GM18909 (cell line): Measurements from ENCODE around the gene KIF13A.
"Not testable (repeated sequence)": the region's sequence is repeated elsewhere in the genome, so short reads cannot be mapped to it uniquely, and the experiment has no call there.

ENCODE experiments used
- ATAC-seq: cut with Tn5 transposase; IDR thresholded peaks from one replicate; pipeline ENCODE4 v1.9.1; 2021; ENCODE audit warnings: mild to moderate bottlenecking; ENCODE audit not compliant: unreplicated experiment, poor library complexity

KIF13A gene

DNA sequence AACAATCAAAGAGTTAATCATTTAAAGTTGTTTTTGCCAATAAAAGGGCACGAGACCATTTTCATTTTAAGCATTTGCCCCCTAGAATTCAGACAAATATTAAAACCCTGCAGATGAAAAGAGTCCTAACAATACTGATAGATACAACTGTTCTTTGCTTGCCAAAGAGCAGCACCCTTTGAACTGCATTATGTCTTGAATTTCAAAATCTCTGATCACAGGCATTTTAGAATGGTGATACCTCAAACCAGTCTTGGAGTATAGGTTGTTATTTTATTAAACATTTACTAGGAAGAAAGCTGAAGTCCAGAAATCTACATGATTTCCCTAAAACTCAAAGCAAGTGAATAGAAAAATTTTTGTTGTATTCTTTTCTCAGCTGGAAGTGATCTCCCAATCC lies 108.7 kb downstream of the KIF13A start:
- ATAC-seq, result no peak

DNA sequence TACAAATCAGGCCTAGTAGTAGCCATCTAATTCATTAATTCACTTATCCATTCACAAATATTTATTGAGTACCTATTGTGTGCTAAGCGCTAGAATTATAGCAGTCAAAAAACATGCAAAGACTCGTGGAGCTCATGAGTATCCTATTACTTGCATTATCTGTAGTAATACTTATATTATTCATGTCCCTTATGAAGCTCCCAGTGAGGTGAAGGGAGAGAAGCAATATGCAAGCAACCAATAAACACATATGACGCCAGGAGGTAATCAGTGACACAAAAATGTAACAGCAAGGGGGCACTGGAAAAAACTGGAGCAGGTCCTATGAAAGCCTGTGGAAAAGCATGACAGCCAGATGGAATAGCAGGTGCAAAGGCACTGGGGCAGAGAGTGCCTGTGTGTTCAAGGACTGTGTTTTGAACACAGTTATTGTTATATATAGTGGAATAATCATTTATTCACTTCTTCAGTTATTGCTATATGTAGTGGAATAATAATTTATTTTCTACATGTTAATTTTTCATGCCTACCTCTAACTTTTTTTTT lies 109.5 kb downstream of the KIF13A start:
- ATAC-seq, result no peak

DNA sequence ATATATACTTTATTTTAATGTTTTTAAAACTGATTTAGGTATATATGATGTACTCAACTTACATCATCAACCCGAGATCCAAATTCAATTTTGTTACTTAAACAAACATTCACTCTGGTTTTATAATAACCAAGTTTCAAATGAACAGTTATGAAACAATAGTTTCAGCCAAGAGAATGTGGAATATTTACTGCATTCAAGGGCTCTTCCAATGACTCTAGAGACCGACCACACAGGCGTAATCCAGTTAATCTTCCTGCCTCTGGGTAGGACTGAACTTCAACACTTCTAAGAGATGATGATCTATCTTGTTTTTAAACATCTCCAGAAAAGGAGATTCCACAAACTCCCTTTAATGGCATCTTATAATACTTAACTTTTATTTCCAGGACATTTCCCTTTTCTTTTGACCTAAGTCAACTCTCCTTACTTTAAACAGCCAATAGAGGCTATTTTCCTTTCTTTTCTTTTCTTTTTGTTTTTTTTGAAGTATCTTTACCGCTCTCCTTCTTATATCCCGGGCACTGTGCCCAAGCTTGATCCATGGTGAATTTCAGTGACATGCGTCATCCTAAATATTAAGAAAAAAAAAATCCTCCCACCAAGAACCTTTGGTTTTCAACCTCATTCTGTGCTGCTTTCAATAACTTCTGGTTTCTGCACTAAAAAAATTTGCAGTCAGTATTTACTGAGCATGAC lies 110.1 kb downstream of the KIF13A start:
- ATAC-seq, result no peak

DNA sequence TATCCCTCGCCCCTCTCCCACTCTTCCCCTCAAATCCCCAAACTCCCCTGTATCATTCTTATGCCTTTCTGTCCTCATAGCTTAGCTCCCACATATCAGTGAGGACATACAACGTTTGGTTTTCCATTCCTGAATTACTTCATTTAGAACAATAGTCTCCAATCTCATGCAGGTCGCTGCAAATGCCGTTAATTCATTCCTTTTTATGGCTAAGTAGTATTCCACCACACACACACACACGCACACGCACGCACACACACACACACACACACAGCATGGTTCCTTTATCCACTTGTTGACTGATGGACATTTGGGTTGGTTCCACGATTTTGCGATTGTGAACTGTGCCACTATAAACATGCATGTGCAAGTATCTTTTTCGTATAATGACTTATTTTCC lies 112.7 kb downstream of the KIF13A start:
- ATAC-seq, result no peak

DNA sequence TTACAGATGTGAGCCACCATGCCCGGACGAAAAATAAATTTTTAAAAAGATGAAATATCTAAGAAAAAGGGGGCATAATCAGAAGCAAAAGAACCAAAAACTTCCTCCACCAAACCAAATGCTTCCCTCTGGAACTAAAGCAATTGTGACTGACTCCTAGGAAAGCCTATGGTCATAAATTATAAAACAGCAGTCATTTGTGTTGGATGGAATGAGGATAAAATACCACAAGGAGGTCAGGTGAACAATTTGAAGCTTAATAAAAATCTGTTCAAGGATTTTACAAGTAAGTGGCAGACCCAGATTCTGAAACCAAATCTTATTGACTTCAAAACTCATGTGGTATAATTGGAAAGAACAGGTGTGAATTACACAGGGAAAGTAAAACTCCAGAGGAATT lies 114.5 kb downstream of the KIF13A start:
- ATAC-seq, result no peak

DNA sequence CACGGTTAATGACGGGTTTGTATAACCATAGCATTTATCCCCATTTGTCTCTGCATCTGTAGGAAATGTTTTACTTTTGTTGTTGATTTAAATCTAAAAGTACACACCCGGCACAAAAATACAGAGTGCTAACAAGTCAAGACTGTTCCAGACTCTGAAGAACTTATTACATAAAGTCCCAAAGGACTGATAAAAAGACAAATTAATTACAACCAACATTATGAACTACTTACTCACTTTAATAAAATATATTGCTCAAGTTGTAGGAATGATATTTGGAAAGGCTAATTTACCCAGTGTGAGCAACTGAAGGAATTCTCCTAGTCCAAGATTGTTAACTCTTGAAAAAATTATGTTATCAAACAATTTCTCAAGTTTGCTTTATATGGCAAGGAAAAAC lies 115.6 kb downstream of the KIF13A start:
- ATAC-seq, result no peak

DNA sequence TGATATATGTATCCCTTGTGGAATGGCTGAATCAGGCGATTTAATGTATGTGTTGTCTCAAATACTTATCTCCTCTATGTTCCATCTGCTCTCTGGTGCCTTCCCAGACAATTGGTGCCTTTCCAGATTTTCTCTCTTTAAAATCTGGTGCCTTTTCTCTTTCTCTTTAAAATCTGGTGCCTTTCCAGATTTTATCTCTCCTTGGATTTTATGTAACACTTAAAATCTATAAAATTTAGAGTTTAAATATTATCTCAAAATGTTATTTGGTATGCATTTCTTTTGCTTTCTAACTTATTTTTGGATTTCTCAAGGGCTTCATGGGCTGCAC lies 116.3 kb downstream of the KIF13A start:
- ATAC-seq, result no peak

DNA sequence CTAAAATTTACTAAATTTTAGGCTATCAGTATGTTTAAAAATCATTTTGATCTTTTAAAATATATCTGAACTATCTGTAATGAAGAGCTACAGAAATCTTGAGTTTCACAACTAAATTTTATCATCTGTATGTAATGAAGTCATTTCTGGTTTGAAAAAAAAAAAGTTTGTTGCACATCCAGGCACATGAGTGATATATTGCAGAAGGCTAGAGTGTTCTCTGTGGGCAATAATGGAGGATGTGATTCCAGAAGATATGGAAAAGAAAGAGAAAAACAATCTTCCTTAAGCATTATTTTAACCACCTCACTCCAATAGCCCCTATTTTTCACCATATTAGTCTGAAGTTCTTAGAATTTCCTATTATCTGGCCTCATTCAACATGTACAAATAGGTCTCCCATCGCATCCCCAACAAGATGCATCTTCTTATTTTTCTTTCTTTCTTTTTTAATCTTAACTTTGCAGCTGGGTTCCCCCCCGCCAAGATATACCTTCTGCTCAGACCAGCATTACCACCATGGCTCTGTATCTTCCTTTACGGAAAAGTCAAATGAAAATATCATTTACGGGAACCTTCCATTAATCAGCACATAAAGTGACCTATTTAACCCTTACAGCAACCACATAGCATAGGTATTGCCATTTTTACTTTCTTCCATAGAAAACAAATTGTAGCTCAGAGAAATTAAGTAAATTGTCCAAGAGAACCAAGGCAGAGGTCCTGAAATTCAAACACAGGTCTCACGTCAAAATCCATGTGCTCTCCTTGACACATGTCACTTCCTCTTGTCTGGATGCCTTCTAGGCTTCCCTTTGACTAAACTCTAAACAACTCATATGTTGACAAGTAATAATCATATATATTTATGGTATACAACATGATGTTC lies 116.9 kb downstream of the KIF13A start:
- no peak for ATAC-seq

DNA sequence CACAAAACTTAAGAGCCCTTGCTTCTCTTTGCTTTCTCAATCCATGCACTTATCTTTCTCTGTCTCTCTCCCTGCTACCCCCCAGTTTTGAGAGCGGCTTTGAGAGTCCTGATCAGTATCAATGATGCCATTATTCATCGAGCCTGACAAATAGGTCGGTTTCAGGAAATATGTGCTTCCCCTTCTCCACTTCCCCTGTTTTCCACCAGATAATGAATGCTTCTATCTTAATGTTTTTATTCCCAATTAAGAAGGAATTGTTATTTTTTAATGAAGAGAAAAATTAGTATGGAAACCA lies 117.7 kb downstream of the KIF13A start:
- no peak for ATAC-seq

DNA sequence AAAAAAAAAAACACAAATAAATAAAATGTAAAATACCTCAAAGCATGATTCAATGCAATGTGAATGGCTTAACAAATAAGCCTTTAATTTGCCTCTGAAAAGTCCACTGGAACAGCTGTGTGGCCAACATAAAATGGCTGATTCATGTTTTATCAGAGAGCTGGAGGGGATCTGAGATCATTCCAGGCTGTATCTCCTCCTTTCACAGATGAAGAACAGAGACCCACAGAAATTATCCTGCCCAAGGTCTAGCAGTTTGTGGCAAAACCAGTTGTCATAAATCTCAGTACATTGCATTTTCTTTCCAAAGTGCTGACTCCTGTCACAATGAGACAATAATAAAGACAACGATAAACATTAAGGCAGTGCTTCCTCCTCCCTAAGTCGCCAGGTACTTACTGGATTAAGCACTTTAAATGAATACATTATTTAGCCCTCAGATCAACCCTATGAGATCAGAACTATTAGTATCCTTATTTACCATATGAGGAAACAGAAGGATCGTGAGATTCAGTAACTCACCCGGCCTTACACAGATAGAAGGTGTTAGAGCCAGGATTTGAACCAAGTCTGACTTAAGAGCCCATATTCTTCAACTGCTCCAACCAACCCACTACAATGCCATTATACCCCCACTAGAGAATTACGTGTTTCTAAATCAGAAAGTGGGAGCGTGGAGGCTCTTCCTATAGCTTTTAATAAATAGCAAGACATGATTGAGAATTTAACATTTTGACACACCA lies 118.3 kb downstream of the KIF13A start:
- no peak for ATAC-seq

DNA sequence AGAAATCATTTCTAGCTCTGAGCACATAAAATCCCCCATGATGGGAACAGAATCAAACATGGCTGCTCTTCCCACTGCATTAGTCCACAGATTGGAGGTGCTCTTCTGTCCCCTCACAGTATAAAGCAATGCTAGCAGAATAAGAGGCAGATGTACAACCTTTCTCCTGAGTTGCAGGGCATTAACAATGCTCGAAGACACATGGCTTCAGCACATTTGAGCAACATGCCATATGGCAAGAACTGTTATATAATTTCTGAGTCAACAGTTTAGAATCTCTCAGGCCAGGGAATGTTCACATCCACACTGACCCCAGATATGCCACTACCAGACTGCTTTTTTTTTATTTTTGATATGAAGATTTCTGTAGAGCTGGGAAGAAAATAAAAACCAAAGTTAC lies 119.6 kb downstream of the KIF13A start:
- ATAC-seq, result no peak

DNA sequence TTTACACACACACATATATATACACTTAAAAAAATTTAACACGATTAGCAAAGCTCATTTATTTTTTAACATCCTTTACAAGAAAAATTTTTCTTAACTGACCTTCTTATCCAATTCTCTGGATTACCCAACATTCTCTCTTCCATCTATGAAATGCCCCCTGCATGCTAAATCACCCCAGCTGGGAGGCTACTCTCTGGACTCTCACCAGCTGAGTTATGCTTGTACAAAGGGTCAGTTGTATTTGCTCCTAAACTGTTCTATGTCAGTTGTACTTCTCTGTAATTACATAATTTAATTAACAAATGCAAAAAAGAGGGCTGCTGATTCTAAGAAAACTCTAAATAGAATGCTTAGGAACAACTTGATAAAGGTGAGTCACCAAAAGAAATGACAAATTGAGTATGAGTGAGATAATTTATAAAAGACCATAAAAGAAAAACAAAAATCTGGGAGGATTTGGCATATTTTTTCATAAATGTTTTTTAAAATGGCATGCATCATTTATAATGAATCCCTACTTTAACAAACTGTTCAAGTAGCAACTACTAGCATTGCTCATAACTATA lies 120.5 kb downstream of the KIF13A start:
- ATAC-seq, result no peak

DNA sequence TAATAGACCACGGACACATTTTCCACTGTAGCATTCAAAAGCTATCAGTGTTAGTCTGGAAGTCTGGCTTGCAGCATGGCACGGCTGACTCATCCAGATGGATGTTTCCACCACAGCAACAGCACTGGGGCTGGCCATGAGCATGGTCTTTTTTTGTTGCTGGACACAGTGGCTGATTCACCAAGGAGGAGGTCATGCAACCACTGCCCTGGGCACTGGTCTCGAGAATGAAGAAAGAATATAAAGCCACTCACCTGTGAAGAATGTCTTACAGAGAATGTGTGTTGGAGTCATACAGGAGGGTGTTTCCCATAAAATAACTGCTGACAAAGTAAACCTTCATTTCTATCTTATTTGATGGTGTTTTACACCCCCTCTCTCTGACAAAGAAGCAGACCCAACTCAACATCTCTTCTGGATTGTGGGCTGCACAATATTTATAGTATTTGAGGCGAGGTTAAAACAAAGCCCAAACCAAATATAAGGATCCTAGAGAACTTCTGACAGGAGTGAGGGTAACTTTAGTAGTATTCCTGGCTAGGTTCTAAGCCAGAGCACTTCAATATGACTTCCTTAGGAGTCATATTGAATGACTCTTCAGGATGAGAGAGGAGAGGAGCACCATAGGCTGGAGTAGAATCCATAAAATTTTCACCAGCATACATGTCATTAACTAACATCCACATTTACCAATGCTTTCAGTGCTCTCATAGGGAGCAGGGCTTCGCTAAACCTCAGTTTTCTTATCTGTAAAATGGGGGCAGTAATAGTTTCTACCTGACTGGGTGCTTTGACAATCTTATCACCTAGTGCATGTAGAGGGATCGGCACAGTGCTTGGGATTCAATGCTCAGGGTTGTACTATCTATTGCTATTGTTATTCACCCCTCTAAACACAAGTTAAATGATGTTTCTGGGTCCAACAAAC lies 121.4 kb downstream of the KIF13A start:
- ATAC-seq, result no peak

DNA sequence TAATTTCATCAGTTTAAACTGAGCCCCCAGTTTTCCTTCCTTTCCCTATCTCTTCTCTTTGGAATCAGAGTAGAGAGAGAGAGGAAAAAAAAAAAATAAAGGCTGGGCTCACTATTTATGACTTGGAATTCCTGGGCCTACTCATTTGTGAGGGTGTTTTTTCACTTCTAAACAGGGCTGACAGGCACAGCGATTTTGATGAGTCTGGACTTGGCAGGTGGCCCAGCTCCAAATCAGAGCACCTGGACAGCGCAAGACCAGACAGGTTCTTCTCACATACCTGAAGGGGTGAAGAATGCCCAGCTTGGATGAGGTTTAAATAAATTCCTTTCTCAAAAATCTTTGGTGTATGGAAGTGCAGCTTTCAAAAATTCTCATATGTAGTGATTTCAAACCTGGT lies 122.2 kb downstream of the KIF13A start:
- ATAC-seq, result no peak

DNA sequence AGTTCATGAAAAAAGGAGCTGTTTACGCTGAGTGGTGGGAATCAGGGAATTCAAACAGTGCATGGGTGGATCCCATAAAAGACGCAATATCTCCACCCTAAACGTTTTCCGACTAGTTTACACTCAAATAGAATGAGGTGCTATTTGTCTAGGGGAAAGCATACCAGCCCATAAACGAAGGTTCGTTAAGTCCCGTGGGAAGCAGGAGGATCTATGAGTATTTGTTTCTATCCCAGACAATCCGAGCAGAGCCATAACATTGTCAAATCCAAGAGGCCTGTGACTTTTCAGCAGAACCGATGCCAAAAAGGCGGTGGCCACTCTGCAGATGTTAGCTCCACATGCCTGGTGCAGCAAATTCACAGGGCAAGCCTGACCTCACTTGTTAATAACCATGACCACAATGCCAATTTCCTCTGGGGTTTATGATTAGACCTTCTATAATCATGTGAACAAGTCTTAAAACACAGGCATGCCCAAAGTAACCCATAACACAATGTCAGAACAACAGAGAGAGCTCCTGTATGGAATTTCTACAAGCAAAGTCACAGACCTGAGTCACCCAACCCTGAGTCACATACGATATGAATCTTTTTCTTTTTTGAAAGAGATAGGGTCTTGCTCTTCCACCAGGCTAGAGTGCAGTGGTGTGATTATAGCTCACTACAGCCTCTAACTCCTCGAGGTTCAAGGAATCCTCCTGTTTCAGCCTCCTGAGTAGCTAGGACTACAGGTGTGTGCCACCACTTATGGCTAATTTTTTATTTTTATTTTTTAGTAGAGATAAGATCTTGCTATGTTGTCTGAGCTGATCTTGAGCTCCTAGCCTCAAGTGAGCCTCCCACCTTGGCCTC lies 123.3 kb downstream of the KIF13A start:
- no peak for ATAC-seq

DNA sequence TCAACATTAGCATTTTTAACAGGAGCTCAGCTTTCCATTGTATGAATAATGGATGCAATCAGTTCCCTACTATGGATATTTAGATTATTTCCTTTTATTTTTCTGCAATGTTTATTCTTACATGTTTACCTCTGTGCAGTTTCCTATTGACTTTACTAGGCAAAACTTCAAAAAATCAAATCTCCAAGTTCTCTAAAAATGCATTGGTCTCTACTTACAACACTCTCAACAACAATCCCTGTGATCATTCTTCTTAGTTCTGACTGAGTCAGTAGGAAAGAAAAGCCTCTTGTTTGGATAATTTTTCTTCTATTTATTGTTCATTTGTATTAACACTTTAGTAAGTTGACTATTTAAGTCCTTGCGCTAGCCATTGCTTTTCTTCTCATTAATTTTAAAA lies 126.1 kb downstream of the KIF13A start:
- no peak for ATAC-seq

DNA sequence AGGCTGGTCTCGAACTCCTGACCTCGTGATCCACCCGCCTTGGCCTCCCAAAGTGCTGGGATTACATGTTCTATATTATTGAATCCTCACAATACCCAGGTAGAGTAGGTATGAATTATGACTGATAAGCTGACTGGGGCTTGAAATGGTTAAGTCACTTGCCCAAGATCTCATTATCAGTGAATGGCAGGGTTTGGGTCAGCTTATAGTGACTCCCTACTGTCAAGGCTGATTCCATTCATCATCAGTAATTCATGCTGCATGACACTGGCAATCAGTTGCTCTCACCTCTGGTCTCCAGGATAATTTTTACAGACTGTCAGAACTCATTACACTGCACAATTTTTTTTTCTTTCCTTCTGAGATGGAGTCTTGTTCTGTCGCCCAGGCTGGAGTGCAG lies 127.6 kb downstream of the KIF13A start:
- no peak for ATAC-seq

DNA sequence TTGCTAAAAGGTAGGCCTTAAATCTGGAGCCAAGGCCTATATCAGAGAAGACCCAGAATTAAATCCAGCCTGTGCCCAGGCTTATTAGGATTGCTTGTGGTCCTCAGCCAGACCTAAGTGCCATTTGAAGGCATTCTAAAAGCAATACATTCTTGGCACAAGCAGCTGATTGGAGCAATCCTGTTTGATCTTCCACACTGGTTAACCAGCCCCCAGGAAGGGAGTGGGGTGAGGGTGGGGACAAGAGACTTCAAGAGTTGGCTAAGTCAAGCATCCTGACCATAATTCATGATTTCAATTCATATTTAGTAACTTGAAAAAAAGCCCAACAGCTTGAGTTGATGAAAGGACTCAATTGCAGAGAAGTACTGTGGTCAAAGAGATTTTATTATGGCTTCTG lies 128.9 kb downstream of the KIF13A start:
- no peak for ATAC-seq

DNA sequence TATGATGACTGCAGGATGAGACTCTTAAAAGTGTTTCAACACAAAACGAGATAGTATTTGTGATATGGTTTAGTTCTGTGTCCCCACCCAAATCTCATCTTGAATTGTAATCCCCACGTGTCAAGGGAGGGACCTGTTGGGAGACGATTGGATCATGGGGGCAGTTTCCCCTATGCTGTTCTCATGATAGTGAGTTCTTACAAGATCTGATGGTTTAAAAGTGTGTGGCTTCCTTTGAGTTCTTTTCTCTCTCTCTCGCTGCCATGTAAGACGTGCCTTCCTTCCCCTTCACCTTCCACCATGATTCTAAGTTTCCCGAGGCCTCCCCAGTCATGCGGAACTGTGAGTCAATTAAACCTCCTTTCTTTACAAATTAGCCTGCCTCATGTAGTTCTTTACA lies 130.2 kb downstream of the KIF13A start:
- ATAC-seq, result not testable (repeated sequence)
